Measurements from ENCODE around the gene CREB3L1. TPM values are rescaled to one million over a fixed set of nuclear protein-coding genes. Genes with fewer than 3 reads are reported as not detected.

CREB3L1 gene
- total RNA-seq, 1 donor = 0.10 TPM

GRCh38 chr11:46307785-46308341, 30.4 kb downstream of the CREB3L1 start:
- Histone ChIP-seq H3K4me3 (ENCODE audit: low read length) (no peak overlapping the region), H3K27me3 (ENCODE audit: insufficient read depth, low read length) (no peaks in the 10 kb centered on the region), H3K9me3 (ENCODE audit: low read depth, low read length) (no peaks in the 10 kb centered on the region), H3K4me1 (ENCODE audit: insufficient read depth, low read length) (peaks cover 30% of the 10 kb centered on the region)

GRCh38 chr11:46308631-46309419, 31.4 kb downstream of the CREB3L1 start:
- H3K4me1 ChIP-seq (ENCODE audit: insufficient read depth, low read length) = peaks cover 24% of the 10 kb centered on the region
- H3K9me3 ChIP-seq (ENCODE audit: low read depth, low read length) = no peaks in the 10 kb centered on the region
- no peak overlapping the region for H3K4me3 ChIP-seq (ENCODE audit: low read length)
- no peaks in the 10 kb centered on the region for H3K27me3 ChIP-seq (ENCODE audit: insufficient read depth, low read length)

- Histone ChIP-seq H3K4me3 (ENCODE audit: low read length) (no peak overlapping the region), H3K4me1 (ENCODE audit: insufficient read depth, low read length) (peaks cover 22% of the 10 kb centered on the region), H3K27me3 (ENCODE audit: insufficient read depth, low read length) (no peaks in the 10 kb centered on the region), H3K9me3 (ENCODE audit: low read depth, low read length) (no peaks in the 10 kb centered on the region)
Observed at GRCh38 chr11:46309814-46310259, 32.4 kb downstream of the CREB3L1 start.

GRCh38 chr11:46315033-46315738, 37.7 kb downstream of the CREB3L1 start:
- peaks cover 36% of the 10 kb centered on the region for H3K4me1 ChIP-seq (ENCODE audit: insufficient read depth, low read length)
- no peaks in the 10 kb centered on the region for H3K27me3 ChIP-seq (ENCODE audit: insufficient read depth, low read length)
- no peaks in the 10 kb centered on the region for H3K9me3 ChIP-seq (ENCODE audit: low read depth, low read length)
- H3K4me3 ChIP-seq (ENCODE audit: low read length) = no peak overlapping the region

- Histone ChIP-seq H3K4me1 (ENCODE audit: insufficient read depth, low read length) (peaks cover 44% of the 10 kb centered on the region), H3K27me3 (ENCODE audit: insufficient read depth, low read length) (no peaks in the 10 kb centered on the region), H3K4me3 (ENCODE audit: low read length) (no peak overlapping the region), H3K9me3 (ENCODE audit: low read depth, low read length) (no peaks in the 10 kb centered on the region)
Observed at GRCh38 chr11:46315783-46316563, 38.5 kb downstream of the CREB3L1 start.

GRCh38 chr11:46319074-46319453, 41.6 kb downstream of the CREB3L1 start:
- Histone ChIP-seq H3K9me3 (ENCODE audit: low read depth, low read length) (no peaks in the 10 kb centered on the region), H3K4me3 (ENCODE audit: low read length) (no peak overlapping the region), H3K4me1 (ENCODE audit: insufficient read depth, low read length) (peaks cover 73% of the 10 kb centered on the region), H3K27me3 (ENCODE audit: insufficient read depth, low read length) (no peaks in the 10 kb centered on the region)

GRCh38 chr11:46321757-46322156, 44.3 kb downstream of the CREB3L1 start:
- H3K27me3 ChIP-seq (ENCODE audit: insufficient read depth, low read length) = no peaks in the 10 kb centered on the region
- H3K9me3 ChIP-seq (ENCODE audit: low read depth, low read length) = no peaks in the 10 kb centered on the region
- peaks cover 71% of the 10 kb centered on the region for H3K4me1 ChIP-seq (ENCODE audit: insufficient read depth, low read length)
- no peak overlapping the region for H3K4me3 ChIP-seq (ENCODE audit: low read length)

- Histone ChIP-seq H3K4me3 (ENCODE audit: low read length) (no peak overlapping the region), H3K27me3 (ENCODE audit: insufficient read depth, low read length) (no peaks in the 10 kb centered on the region), H3K9me3 (ENCODE audit: low read depth, low read length) (no peaks in the 10 kb centered on the region), H3K4me1 (ENCODE audit: insufficient read depth, low read length) (peaks cover 68% of the 10 kb centered on the region)
Observed at GRCh38 chr11:46322759-46323158, 45.3 kb downstream of the CREB3L1 start.

- H3K9me3 ChIP-seq (ENCODE audit: low read depth, low read length) = no peaks in the 10 kb centered on the region
- peaks cover 51% of the 10 kb centered on the region for H3K4me1 ChIP-seq (ENCODE audit: insufficient read depth, low read length)
- no peak overlapping the region for H3K4me3 ChIP-seq (ENCODE audit: low read length)
- H3K27me3 ChIP-seq (ENCODE audit: insufficient read depth, low read length) = peaks cover 21% of the 10 kb centered on the region
Observed at GRCh38 chr11:46326813-46327416, 49.5 kb downstream of the CREB3L1 start.

- Histone ChIP-seq H3K4me3 (ENCODE audit: low read length) (no peak overlapping the region), H3K27me3 (ENCODE audit: insufficient read depth, low read length) (peaks cover 29% of the 10 kb centered on the region), H3K4me1 (ENCODE audit: insufficient read depth, low read length) (peaks cover 51% of the 10 kb centered on the region), H3K9me3 (ENCODE audit: low read depth, low read length) (no peaks in the 10 kb centered on the region)
Observed at GRCh38 chr11:46327829-46328228, 50.4 kb downstream of the CREB3L1 start.

- H3K4me1 ChIP-seq (ENCODE audit: insufficient read depth, low read length) = peaks cover 61% of the 10 kb centered on the region
- H3K27me3 ChIP-seq (ENCODE audit: insufficient read depth, low read length) = peaks cover 43% of the 10 kb centered on the region
- no peak overlapping the region for H3K4me3 ChIP-seq (ENCODE audit: low read length)
- no peaks in the 10 kb centered on the region for H3K9me3 ChIP-seq (ENCODE audit: low read depth, low read length)
Observed at GRCh38 chr11:46330154-46330553, 52.7 kb downstream of the CREB3L1 start.

- H3K4me3 ChIP-seq (ENCODE audit: low read length) = no peak overlapping the region
- peaks cover 66% of the 10 kb centered on the region for H3K4me1 ChIP-seq (ENCODE audit: insufficient read depth, low read length)
- no peaks in the 10 kb centered on the region for H3K9me3 ChIP-seq (ENCODE audit: low read depth, low read length)
- peaks cover 43% of the 10 kb centered on the region for H3K27me3 ChIP-seq (ENCODE audit: insufficient read depth, low read length)
Observed at GRCh38 chr11:46330563-46331281, 53.3 kb downstream of the CREB3L1 start.

- Histone ChIP-seq H3K4me3 (ENCODE audit: low read length) (no peak overlapping the region), H3K27me3 (ENCODE audit: insufficient read depth, low read length) (peaks cover 43% of the 10 kb centered on the region), H3K9me3 (ENCODE audit: low read depth, low read length) (no peaks in the 10 kb centered on the region), H3K4me1 (ENCODE audit: insufficient read depth, low read length) (peaks cover 73% of the 10 kb centered on the region)
Observed at GRCh38 chr11:46331282-46331984, 54.0 kb downstream of the CREB3L1 start.
